CD4-positive, alpha-beta T cell treated with Interleukin-10 for 1 hour (primary cell): ENCODE measurements around the gene DDR2.
"Not testable (repeated sequence)": the region's sequence is repeated elsewhere in the genome, so short reads cannot be mapped to it uniquely, and the experiment has no call there.

Experiments used
- DNase-seq: peaks from one replicate; pipeline ENCODE4 v3.0.0-alpha.2; 2020

Gene DDR2

DNA sequence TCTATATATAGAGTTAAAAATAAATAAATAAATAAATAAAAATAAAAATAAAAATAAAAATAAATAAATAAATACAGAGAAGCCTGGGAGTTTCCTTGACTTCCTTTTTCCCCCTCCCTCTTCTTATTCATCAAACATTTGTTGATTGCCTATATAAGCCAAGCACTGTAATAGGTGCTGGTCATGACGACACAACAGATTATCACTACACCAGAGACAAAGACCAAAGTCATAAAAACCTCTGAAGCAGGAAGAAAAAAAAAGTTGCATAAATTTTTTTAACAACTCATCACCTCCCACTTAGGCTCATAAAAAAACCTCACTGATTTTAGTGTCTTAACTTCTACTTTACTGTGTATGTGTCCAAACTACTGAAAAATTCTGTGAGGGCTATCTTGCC lies 95.2 kb downstream of the DDR2 start:
- DNase-seq, result not testable (repeated sequence)

DNA sequence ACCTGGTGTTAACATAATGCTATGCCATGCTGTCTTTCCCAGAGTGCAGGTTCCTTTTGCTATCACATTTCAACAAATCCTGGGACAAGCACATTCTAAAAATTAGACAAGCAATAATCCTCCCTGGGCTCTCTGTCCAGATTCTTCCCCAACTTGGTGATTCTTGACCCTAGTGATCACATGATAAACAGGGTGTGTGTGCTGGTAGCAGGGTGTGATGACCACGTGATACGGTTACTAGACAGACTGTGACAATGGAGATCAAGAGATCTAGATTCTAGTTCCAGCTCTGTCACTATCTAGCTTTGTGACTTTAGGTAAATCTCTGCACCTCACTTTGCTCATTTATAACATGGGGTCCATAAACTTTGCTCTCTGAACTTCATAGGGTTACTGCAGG lies 96.3 kb downstream of the DDR2 start:
- no peak for DNase-seq

DNA sequence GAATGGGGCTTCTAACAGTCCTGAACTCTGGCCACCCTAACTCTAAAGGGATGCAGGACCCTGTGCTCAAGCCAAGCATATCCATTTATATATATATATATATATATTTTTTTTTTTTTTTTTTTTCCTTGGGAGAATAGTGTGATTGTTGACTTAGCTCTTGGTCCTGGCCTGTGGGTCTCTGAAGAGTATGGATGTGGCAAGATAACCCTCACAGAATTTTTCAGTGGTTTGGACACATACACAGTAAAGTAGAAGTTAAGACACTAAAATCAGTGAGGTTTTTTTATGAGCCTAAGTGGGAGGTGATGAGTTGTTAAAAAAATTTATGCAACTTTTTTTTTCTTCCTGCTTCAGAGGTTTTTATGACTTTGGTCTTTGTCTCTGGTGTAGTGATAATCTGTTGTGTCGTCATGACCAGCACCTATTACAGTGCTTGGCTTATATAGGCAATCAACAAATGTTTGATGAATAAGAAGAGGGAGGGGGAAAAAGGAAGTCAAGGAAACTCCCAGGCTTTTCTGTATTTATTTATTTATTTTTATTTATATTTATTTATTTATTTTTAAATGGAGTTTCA lies 97.0 kb downstream of the DDR2 start:
- not testable (repeated sequence) for DNase-seq

DNA sequence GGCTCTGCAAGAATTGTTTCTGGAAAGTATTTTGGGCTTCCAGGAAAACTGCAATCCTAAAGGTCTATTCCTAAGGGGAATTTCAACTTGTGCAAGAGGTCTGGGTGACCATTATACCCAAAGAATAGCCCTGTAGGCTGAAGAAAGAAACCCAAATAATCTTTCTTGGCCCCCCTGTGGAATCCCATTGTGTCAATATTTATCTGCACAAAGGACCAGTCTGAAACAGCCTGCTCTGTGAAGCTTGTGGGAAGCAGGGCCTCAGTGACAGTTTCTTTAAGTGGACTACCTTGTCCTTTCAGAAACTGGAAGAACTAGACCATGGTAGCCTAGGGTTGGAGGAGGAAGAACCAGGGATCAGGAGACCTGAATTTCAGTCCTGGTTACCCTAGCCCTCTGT lies 99.8 kb downstream of the DDR2 start:
- DNase-seq, result no peak

DNA sequence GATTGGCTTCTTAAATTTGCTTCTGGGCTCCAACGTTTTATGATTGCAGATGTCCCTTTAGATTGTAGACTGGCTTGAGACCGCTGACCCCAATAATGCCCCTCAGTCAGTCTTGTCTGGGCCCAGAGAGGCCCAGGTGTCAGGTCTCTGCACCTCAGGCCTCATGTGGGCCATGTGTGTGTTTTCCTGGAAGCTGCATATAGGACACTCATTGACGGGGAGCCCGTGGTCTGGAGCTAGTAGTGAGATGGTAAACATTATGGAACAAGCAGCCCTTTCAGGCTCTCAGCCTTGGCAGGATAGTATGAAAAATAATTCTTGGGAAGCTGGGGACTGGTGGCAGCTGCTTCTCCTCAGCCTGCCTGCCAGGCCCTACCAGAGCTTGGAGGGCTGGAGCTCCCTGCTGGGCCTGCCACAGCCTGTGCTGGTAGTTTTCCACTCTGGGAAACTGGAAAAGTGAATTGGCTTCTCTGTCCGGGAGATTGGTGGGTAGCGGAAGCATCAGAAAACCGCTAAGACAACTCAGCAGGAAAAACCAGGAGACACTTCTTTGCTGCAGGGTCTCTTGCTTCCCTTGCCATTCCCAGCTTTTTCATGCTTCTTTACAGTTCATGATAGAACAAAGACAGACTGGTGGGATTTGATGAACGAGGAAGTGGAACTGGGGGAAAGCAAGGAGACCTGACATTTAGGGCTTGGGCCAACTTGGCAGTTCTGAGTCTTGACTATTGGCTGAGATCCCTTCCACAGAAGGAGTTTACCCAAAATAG lies 100.5 kb downstream of the DDR2 start:
- DNase-seq, result no peak

DNA sequence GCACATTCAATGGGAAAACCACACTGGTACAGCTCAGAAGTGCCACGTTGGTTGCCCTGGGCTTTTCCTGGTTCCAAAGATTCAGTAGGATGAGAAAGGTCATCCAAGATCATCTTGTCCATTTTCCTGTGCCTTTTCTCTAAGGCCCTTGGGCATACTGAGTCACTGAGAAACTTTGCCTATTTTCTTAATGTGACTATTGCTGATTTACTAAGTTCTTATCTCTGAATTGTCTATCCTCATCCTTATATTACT lies 101.0 kb downstream of the DDR2 start:
- no peak for DNase-seq

DNA sequence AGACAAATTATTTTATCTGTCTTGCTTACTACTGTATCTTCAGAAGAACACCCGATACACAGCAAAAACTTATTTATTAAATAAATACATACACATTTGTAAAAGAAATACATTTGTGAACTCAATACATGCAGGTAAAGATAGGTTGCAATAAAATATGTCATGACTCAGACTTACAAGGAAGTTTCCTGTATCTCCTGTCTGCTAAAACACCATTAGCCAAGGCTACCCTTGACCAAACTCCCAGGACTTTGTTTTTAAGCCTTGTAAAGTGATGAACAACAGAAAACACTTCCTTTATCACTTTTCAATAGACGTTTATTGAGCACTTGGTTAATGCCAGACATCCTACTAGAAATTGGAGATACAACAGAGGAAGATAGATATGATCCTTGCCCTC lies 101.8 kb downstream of the DDR2 start:
- DNase-seq, result no peak

DNA sequence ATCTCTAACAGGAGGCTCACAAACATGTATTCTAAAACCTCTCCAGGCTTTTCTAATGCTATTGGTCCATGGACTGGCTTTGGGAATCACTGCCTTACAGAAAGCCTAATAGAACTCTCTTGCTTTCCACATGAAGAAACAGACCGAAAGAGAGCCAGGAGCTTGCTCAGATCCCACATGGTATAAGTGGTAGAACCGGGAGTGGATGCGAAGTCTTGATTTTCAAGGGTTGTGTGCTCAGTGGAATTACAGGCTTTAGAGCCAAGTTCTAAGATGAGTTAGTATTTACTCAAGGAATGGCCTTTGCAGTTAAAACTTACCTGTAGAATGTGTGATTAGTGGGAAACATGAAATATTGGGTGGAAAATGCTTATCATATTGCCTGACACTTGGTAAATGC lies 103.9 kb downstream of the DDR2 start:
- no peak for DNase-seq

DNA sequence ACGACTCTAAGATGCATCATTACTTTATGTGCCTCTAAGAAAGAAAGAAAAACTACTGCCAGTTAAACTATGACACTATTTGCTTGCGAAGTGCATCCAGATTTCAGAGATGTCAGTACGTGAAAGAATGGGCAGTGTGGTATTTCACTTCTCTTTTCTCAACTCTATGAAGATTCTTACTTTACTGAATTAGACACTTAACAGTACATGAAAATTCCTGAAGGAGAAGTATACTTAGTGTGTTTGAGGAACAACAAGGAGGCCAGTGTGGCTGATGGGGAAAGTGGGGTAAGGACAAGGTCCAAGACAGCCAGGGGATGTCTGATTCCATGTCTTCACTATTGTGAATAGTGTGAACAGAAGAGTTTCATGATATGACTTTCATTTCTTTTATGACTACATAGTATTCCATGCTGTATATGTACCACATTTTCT lies 104.4 kb downstream of the DDR2 start:
- no peak for DNase-seq

DNA sequence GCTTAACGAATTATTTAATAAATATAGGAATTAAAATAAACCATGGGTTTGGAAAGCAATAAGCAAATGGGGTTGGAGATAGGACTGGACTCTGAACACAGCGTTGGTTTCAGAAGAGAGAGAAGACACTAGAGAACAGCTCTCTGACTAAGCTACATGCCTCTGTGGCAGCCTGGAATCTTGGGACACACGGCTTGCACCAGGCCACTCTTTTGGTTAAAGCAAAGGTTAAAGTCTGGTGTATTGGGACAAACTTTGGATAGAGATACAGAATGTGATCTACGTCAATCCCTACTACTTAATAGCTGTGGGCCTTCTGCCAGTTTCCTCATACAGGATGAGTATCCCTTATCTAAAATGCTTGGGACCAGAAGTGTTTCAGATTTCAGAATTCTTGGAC lies 108.5 kb downstream of the DDR2 start:
- no peak for DNase-seq

DNA sequence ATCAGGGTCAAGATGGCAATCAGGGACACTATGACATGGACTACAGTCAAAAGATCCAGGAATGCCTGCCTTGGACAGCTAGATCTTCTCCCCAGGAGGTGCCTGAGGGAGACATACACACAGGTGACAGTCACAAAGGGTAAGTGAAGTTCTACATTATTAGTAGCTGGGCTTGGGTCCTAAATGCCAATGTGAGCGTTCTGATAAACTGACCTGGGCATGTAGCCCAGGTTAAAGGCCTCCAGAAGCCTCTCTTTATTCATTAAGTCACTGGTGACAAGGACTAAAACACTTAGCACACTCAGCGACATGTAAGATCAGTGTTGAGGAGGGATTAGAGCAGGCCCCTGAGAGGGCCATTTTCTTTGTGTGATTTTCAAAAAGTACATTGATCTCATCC lies 109.3 kb downstream of the DDR2 start:
- DNase-seq, result no peak

DNA sequence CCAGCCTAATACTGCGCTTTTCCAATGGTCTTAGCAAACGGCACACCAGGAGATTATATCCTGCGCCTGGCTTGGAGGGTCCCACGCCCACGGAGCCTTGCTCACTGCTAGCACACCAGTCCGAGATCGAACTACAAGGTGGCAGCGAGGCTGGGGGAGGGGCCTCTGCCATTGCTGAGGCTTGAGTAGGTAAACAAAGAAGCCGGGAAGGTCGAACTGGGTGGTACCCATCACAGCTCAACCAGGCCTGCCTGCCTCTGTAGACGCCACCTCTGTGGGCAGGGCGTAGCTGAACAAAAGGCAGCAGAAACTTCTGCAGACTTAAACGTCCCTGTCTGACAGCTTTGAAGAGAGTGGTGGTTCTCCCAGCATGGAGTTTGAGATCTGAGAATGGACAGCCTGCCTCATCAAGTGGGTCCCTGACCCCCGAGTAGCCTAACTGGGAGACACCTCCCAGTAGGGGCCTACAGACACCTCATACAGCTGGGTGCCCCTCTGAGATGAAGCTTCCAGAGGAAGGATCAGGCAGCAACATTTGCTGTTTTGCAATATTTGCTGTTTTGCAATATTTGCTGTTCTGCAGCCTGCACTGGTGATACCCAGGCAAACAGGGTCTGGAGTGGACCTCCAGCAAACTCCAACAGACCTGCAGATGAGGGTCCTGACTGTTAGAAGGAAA lies 114.1 kb downstream of the DDR2 start:
- DNase-seq, result not testable (repeated sequence)

DNA sequence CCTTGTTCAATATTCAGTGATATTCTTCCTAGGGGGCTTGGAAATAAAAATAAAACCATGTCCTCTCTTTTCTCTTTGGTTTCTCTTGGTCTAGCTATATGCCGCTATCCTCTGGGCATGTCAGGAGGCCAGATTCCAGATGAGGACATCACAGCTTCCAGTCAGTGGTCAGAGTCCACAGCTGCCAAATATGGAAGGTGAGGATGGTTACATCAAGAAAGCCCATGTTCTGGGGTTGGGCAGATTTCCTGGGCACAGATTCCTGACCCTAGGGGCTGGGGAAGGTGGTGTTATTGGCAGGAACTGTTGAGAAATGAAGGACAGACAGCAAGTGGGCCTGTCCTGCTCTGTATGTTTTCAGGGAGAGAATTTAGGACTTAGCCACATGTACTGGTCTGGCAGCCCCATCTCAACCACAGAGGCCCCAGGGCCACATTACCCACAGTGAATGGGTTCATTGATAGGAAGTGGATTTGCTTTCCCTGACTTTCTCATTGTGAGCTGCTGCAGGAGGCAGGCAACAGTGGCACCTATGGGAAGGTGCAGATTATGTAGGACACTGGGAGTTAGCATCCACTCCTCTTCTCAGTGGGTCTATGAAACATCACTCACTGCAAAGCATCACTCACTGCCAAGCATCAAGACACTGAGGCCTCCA lies 120.9 kb downstream of the DDR2 start:
- no peak for DNase-seq

DNA sequence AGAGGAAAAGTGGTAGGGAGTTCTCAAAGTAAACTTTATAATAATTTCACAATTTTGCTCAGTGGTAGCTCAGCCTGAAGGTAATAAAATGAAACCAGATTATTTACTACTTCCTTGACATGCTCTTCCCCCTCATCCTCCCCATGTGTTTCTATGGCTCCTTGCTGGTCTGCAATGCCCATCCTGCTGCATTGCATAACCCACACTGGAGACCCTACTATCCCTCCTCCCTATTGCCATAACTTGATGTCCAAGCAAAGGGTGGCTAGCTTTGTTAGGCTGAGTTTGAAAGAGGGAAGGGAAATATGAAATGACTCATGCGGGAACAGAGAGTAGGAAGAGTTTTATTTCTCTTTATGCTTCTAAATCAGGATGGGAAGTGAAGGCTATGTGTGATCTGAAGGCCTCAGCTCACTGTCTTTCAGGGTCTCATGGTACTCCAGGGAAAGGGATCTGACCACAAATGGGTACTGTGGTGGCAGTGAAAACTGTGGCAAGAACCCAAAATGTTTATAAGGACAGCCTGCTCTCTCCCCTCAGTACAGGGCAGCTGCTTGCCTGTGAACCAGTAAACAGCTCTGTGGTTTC lies 121.8 kb downstream of the DDR2 start:
- no peak for DNase-seq

DNA sequence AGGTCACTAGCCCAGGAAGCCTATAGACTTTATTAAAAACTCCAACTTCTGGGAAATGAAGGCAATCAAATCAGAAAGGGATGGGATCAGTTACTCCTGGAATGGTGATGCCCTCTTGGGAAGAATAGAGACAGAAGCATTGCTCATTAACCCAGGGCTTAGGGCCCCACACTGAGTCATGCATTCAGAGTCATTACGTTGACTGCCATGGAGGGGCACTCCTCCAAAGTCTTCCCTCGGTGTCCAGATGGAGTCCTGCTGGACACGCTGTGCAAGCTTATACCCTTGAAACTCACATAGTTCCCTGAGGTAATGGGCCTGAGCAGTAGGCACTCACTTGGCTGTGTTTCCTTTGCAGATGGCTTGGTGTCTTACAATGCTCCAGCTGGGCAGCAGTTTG lies 123.0 kb downstream of the DDR2 start:
- DNase-seq, result no peak

DNA sequence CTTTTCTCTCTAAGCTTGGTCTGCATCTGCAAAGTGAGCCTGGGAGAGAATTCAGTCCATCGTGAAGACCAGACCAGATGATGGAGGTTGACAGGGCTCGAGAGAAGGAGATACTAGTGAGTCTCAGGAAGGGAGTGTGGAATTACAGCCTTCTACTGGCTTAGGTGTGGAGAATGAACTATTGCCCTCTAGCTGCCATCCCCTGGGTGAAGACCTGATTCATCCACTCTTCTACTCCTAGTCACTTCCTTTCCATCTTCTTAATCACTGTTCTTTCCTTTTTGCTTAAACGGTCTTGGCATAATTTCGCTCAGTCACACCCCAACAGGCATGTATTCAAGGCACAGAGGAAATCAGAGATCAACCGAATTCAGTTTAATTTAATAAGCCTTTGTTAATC lies 124.3 kb downstream of the DDR2 start:
- no peak for DNase-seq

DNA sequence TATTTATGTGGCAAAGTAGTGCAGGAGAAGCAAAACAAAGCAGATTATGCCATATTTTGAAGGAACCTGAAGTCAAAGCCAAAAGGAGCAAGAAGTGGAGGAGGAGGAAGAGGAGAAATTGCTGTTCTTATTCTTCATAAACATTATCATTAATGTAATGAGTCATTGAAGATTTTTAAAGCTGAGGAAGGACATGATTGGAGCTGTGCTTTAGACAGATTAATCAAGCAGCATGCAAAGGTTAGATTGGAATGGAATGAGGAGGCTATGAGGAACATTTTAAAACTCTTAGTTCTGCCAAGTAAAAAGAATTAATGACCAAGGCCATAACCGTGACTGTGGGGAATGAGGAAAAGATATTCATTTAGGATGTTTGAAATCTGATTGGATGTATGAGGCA lies 125.2 kb downstream of the DDR2 start:
- DNase-seq, result no peak

DNA sequence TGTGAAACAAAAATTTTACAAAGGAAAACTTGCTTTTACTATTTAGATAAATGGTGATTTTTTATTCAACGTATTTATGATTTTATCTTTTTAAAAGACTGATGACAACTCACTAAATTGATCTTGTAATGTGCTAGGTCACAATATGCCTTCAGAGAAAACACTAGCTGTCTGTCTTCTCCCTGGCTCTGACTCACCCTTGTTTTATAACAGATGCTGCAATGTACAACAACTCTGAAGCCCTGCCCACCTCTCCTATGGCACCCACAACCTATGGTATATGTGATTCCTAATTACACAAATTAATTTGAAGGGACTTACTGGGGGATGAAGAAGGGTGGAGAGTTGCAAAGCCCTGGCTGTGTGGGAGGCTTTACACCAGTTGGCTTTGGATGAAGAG lies 133.5 kb downstream of the DDR2 start:
- DNase-seq, result no peak

DNA sequence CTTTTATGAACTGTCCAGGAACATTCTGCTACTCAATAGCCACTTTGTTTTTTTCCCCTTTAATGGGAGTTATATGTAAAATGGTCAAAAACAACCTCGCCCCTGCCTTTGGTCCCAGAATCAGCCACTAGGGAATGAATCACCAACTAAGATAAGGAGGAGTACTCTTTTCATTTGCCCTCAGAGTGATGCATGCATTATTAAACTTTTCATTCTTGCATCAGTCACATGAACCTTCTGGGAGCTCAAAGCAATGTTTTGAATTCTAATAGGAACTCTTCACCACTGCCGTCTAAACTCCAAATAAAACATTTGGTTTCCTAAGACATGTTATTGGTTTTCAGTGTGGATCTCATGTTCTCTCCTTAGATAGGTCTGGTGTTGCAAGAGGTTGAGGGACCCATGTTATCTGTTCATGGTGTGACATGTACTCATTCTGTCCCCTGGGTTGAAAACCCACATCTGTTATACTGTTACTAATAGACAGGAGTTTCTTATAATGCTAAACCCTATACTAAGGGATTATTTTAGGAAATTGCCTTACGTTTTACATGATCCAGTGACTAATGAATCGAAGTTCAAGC lies 140.4 kb downstream of the DDR2 start:
- DNase-seq, result no peak

DNA sequence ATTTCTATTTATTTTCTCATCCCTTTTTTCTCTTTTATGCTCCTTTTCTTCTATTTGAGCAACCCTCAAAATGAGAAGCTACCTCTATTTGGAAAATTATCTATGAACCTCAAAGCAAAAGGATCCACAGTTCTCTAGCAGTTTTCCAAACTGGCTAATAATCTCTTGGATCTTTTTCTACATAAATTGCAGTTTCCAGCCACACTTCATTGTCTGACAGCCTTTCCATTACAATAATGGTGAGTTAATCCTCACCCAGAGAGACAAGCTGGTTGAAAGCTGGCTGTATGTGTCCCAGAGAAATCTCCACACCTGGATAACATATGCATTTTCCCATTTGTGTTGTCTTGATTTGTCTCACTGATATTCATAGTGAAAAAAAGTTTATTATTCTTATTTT lies 141.7 kb downstream of the DDR2 start:
- no peak for DNase-seq

DNA sequence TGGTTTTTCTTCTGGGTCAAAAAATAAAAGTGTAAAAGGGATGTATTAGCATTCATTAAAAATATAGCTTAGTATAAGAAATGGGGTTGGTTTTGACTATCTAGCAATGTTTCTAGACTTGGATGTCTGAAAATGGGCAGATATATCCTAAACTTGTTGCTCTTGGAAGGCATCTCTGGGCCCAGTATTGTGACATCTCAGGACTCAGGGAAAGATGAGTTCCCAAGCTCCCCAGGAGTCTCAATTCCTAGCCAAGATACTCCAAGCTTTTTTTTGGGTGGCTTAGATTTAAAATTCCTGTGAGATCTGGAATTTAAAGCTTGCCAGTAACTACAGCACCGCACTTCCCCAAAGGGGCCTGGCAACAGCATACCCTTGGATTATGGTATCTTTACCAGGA lies 146.8 kb downstream of the DDR2 start:
- DNase-seq, result no peak

DNA sequence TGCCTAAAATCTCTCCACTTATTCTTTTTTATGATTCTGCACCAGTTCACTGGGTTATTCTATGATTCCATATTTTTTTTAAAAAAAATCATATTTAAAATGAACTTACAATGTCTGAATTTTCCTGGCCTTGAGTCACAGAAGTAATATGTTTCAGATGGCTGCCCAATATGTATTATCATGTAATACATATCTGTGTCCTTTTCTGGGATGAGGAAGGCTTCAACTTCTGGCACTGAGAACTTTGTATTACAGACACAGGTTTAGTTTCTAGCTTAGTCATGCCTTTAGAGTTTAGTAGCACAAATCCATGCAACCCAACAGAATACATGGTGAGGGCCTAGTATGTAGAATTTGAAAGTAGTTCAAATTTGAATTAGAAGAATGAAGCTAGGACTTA lies 150.4 kb downstream of the DDR2 start:
- DNase-seq, result no peak

DNA sequence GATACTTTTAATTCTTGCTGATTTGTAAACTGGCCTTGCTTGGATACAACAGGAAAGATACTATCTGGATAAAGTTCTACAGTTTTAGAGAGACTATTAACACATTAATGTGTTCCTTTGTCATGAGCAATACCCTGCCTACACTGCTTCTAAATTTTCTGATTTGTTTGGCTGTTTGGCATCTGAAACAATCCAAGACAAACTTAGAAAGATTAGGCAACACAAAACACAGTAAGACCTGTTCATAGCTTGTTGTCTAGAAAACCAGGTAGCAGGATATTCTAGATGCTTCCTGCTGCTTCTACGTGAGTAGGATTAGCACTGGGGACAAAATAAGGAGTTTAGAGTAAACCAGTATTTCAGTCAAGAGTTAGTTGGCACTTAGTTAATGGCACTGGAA lies 152.7 kb downstream of the DDR2 start:
- not testable (repeated sequence) for DNase-seq
